ENCODE data around the gene MID1.

DNA sequence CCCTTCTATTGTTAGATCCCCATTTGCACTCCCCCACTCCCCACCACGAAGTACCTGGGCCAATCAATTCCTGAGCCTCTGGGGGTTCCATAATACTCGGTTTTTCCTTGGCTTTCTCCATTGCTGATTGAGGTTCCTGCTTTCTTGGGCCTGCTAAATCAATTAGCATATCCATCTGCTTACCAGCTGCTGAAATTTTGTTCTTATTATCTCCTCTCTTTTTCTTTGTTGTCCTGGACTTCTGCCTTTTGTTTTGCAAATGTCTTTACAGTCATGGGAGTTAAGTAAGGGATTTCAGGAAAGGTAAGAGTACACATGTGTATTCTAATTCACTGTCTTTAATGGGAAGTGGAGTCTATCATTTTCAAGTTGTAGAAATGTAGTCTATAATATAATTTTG lies 222.2 kb downstream of the MID1 start:
- TF ChIP-seq YY1 (IDR thresholded peaks at IDR 0.05; ENCODE audit: insufficient read depth, insufficient read length) = no peak
- no peak for TF ChIP-seq ZNF274 (IDR thresholded peaks at IDR 0.05; ENCODE audit: low read depth, low read length)

All from NT2/D1 (cell line).